GM12875 (cell line): ENCODE results near the gene MIB1.

Source experiments
- H3K4me3 ChIP-seq: one replicate; pipeline ENCODE4 v1.5.1; 2011; ENCODE audit warnings: low read depth, low read length, control low read depth
- TF ChIP-seq, protein P1 (sequence below): IDR thresholded peaks from 2 replicates; pipeline ENCODE4 v1.5.1; 2011; ENCODE audit warnings: low read depth, mild to moderate bottlenecking, control low read depth, inconsistent platforms, low read length, moderate library complexity, borderline replicate concordance; ENCODE audit not compliant: insufficient read depth

The MIB1 gene

GRCh38 chr18:21740538-21741311 lies at the start of gene MIB1:
Gene MIB1, plus strand, starts transcription at chr18:21740792. Its CDS starts 792 bp downstream, at chr18:21741584.
- TF ChIP-seq, protein P1, sequence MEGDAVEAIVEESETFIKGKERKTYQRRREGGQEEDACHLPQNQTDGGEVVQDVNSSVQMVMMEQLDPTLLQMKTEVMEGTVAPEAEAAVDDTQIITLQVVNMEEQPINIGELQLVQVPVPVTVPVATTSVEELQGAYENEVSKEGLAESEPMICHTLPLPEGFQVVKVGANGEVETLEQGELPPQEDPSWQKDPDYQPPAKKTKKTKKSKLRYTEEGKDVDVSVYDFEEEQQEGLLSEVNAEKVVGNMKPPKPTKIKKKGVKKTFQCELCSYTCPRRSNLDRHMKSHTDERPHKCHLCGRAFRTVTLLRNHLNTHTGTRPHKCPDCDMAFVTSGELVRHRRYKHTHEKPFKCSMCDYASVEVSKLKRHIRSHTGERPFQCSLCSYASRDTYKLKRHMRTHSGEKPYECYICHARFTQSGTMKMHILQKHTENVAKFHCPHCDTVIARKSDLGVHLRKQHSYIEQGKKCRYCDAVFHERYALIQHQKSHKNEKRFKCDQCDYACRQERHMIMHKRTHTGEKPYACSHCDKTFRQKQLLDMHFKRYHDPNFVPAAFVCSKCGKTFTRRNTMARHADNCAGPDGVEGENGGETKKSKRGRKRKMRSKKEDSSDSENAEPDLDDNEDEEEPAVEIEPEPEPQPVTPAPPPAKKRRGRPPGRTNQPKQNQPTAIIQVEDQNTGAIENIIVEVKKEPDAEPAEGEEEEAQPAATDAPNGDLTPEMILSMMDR: no peak

GRCh38 chr18:21693322-21693721 lies 47.3 kb upstream of the MIB1 start:
- TF ChIP-seq, protein P1: no peak
- no peak overlapping the region for H3K4me3 ChIP-seq

More at GRCh38 chr18:21740538-21741311, at the start of gene MIB1:
- peak within 1 kb of the TSS; percentile 74 for H3K4me3 ChIP-seq

DNA sequence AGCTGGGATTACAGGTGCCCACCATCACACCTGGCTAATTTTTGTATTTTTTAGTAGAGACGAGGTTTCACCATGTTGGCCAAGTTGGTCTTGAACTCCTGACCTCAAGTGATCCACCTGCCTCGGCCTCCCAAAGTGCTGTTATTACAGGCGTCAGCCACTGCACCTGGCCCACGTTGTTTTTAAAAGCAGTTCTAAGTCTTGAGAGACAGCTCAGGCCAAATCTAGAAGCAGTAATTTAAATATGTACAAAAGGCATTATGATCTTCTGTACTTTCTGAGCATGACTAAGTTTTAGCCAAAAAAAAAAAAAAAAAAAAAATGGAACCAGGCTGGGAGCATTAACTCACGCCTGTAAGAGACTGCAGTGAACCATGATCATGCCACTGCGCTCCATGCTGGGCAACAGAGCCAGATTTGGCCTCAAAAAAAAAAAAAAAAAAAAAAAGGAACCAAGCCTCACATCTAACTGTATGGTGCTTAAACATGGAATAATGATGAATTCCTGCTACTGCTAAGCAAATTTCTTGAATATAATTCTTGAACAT lies 40.0 kb upstream of the MIB1 start:
- TF ChIP-seq, protein P1: no peak
- no peak overlapping the region for H3K4me3 ChIP-seq

GRCh38 chr18:21701621-21702020 lies 39.0 kb upstream of the MIB1 start:
- TF ChIP-seq, protein P1: no peak

GRCh38 chr18:21702602-21703001 lies 38.0 kb upstream of the MIB1 start:
- TF ChIP-seq, protein P1: no peak
- H3K4me3 ChIP-seq: no peak overlapping the region

More at GRCh38 chr18:21701621-21702020, 39.0 kb upstream of the MIB1 start:
- no peak overlapping the region for H3K4me3 ChIP-seq

DNA sequence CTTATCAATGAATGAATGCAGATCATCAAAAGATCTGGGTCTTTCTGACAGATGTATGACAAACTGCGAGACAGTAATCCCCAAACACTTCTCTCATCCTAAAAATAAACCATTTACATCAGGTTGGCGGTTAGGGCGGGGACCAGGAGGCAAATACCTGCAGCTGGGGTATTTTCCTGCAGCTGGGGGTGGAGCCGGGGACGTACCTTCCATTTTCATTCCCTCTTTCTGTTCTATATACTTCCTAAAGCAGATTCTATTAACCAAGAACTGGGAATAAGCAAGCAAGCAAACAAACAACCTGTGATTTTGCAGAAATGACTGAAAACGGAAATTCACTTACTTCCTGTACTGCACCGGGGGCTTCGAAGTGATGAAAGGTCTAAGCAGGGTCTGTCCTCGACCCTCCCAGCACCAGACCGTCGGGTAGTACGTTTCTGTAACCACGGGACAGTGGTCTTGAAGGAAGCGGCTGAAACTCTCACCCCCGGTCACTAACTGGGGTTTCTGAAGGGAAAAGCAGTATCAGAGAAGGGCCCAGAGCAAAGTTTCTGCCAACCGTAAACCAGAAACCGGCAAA lies 37.3 kb upstream of the MIB1 start:
- H3K4me3 ChIP-seq: peak overlapping the region; percentile 72
- TF ChIP-seq, protein P1: no peak
